Fibroblast of mammary gland (primary cell): ENCODE data around the gene ZFYVE28.

Experiments
- DNase-seq: peaks from one replicate; pipeline ENCODE4 v3.0.0-alpha.2; 2010; ENCODE audit warnings: low read depth
- H3K4me3 ChIP-seq: 2 replicates; pipeline ENCODE4 v1.5.1; 2011; ENCODE audit warnings: low read depth, mild to moderate bottlenecking, low read length, moderate library complexity; ENCODE audit not compliant: control insufficient read depth
- CTCF ChIP-seq: conservative IDR thresholded peaks from 2 replicates; pipeline ENCODE4 v1.5.1; 2011; ENCODE audit warnings: low read depth, low read length, inconsistent platforms; ENCODE audit not compliant: control insufficient read depth, insufficient read depth

The ZFYVE28 gene

GRCh38 chr4:2450394-2451035 lies 32.1 kb upstream of the ZFYVE28 start:
- H3K4me3 ChIP-seq: no peak overlapping the region
- no peak for DNase-seq
- no peak for TF ChIP-seq CTCF

GRCh38 chr4:2449511-2450392 lies 31.3 kb upstream of the ZFYVE28 start:
- H3K4me3 ChIP-seq: no peak overlapping the region
- no peak for DNase-seq
- no peak for TF ChIP-seq CTCF

DNA sequence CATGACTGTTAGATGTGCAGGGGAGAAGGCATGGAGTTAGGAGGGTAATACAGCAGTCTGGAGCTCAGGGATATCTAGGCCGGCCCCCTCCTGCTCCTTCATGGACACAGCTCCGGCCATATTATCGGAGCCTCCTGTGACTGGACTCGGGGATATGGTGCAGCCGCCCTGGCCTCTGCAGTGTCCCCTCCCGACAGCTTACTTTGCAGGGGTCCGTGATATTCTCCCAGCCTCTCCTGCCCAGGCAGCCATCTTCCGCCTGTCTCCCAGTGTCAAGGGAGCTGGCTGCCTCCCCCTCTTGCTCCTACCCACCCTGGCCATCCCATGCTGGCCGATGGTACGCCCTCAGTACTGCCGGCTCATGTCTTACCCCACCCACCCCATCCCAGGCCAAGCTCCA lies 30.6 kb upstream of the ZFYVE28 start:
- no peak overlapping the region for H3K4me3 ChIP-seq
- TF ChIP-seq CTCF: no peak
- no peak for DNase-seq

DNA sequence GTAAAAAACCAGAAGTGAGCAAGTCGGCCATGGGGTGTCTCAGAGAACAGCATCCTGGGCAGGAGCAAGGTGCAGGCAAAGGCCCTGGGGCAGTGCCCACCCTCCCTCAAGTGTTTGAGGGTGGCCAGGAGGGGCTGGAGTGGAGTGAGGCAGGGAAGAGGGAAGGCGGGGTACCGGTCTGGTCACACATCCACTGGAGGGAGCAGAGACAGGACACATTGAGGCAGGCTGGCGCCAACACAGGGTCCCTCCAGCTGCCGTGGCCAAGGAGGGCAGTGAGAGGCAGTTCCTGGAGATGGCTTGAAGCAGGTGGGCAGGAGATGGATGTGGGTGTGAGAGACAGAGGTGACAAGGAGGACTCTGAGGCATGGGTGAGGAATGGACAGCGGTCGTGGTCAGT lies 30.1 kb upstream of the ZFYVE28 start:
- DNase-seq: no peak
- TF ChIP-seq CTCF: no peak
- H3K4me3 ChIP-seq: no peak overlapping the region

- TF ChIP-seq CTCF: no peak
- DNase-seq: no peak
- H3K4me3 ChIP-seq: no peak overlapping the region
These were observed 28.5 kb upstream of the ZFYVE28 start for GRCh38 chr4:2446656-2447564.

DNA sequence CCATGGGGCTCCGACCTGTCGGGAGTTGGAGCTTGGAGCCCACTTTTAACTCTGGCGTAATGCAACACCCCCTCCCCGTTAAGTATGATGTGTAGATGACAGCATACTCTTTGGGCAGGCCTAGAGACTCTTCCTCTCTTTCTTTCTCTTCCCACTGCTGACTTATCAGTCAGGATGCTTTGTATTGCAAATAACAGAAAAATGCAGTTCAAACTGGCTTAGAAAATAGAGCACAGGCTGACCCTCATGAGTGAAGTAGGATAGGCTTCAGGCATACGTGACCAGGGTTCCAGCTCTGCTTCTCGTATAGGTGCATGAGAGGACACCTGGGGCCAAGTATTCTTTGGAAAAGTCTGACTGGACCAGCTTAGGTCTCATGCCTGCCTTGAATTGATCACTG lies 27.1 kb upstream of the ZFYVE28 start:
- no peak for TF ChIP-seq CTCF
- no peak overlapping the region for H3K4me3 ChIP-seq
- no peak for DNase-seq
